ENCODE data around the gene GNG11.

The GNG11 gene

DNA sequence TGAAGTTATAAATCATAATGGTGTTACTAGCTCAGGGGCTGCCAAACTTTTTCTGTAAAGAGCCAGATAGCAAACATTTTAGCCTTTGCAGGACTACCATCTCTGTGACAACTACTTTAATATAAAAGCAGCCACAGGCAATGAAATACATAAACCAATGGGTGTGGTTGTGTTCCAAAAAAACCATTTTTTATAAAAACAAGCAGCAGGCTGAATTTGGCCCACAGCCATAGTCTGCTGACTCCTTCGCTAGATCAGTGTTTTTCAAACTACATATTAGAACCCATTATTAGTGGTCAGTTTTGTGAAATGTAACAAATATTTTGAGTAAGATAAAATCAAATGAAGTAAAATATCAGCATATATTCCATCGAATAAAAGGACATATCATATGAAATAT is 13.6 kb downstream of the GNG11 start:
- TF ChIP-seq, protein P1, sequence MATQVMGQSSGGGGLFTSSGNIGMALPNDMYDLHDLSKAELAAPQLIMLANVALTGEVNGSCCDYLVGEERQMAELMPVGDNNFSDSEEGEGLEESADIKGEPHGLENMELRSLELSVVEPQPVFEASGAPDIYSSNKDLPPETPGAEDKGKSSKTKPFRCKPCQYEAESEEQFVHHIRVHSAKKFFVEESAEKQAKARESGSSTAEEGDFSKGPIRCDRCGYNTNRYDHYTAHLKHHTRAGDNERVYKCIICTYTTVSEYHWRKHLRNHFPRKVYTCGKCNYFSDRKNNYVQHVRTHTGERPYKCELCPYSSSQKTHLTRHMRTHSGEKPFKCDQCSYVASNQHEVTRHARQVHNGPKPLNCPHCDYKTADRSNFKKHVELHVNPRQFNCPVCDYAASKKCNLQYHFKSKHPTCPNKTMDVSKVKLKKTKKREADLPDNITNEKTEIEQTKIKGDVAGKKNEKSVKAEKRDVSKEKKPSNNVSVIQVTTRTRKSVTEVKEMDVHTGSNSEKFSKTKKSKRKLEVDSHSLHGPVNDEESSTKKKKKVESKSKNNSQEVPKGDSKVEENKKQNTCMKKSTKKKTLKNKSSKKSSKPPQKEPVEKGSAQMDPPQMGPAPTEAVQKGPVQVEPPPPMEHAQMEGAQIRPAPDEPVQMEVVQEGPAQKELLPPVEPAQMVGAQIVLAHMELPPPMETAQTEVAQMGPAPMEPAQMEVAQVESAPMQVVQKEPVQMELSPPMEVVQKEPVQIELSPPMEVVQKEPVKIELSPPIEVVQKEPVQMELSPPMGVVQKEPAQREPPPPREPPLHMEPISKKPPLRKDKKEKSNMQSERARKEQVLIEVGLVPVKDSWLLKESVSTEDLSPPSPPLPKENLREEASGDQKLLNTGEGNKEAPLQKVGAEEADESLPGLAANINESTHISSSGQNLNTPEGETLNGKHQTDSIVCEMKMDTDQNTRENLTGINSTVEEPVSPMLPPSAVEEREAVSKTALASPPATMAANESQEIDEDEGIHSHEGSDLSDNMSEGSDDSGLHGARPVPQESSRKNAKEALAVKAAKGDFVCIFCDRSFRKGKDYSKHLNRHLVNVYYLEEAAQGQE (IDR thresholded peaks at IDR 0.05; ENCODE audit: insufficient read depth in 1 of 2, low read depth in 2 of 2, low read length in 2 of 2): no peak
- TF ChIP-seq POLR2AphosphoS5 (IDR thresholded peaks at IDR 0.05; ENCODE audit: low read depth, low read length) (no peak), FOXP2 (optimal IDR thresholded peaks at IDR 0.05; ENCODE audit: borderline replicate concordance, extremely low read depth, extremely low read length, insufficient read depth) (no peak), TAF1 (IDR thresholded peaks at IDR 0.05; ENCODE audit: borderline replicate concordance, insufficient read depth, low read length) (no peak), SIN3A (IDR thresholded peaks at IDR 0.05; ENCODE audit: borderline replicate concordance, insufficient read depth, low read length) (no peak)

DNA sequence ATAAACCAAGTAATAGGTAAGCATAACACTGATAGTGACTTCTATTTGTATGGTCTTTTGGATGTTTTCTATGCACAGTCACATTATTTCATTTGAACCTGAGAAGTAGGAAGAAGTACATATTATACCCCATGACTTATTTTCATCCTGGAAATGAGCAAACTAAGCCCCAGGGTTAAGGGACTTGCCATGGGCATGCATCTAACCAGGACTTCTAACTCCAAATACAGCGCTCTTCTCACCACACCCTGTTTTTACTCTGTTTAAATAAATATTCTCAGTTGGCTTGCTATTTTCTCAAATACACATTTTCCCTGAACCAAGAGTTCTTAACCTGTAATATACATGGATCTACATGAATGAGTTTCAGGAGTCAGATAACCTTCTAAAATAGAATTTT is 16.3 kb downstream of the GNG11 start:
- TF ChIP-seq POLR2AphosphoS5 (IDR thresholded peaks at IDR 0.05; ENCODE audit: low read depth, low read length) (no peak), TAF1 (IDR thresholded peaks at IDR 0.05; ENCODE audit: borderline replicate concordance, insufficient read depth, low read length) (no peak), SIN3A (IDR thresholded peaks at IDR 0.05; ENCODE audit: borderline replicate concordance, insufficient read depth, low read length) (no peak), FOXP2 (optimal IDR thresholded peaks at IDR 0.05; ENCODE audit: borderline replicate concordance, extremely low read depth, extremely low read length, insufficient read depth) (no peak)
- TF ChIP-seq, protein P1 (IDR thresholded peaks at IDR 0.05; ENCODE audit: insufficient read depth in 1 of 2, low read depth in 2 of 2, low read length in 2 of 2): no peak

DNA sequence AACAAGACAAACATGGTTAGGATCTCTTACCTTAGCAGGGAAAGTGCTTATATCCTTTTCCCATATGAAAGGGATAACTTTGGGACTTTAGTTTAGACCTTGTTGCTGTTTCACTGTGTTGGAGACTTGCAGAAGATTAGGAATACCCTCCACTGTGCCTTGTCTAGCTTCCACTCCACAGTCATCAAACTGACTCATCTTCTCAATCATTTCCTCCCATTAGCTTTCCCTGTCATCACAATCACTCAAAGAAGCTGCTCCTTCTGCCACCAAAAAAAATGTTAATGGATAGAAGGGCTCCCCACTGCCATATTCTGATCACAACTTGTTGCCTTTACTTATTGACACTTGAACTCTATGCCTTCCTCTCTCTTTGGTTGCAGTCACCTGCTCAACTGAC is 16.8 kb downstream of the GNG11 start:
- TF ChIP-seq FOXP2 (optimal IDR thresholded peaks at IDR 0.05; ENCODE audit: borderline replicate concordance, extremely low read depth, extremely low read length, insufficient read depth): no peak
- TF ChIP-seq SIN3A (IDR thresholded peaks at IDR 0.05; ENCODE audit: borderline replicate concordance, insufficient read depth, low read length): no peak
- no peak for TF ChIP-seq POLR2AphosphoS5 (IDR thresholded peaks at IDR 0.05; ENCODE audit: low read depth, low read length)
- TF ChIP-seq, protein P1 (IDR thresholded peaks at IDR 0.05; ENCODE audit: insufficient read depth in 1 of 2, low read depth in 2 of 2, low read length in 2 of 2): no peak
- TF ChIP-seq TAF1 (IDR thresholded peaks at IDR 0.05; ENCODE audit: borderline replicate concordance, insufficient read depth, low read length): no peak

DNA sequence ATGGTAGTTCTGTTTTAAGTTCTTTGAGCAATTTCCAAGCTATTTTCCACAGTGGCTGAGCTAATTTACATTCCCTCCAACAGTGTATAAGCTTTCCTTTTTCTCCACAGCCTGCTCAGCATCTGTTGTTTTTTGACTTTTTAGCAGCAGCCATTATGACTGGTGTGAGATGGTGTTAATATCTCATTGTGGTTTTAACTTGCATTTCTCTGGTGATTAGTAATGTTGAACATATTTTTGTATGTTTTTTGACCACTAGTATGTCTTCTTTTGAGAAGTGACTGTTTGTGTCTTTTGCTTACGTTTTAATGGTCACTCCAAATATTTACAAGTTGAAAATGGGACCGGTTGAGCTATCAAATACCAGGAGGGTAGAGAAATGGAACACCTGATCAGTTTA is 20.4 kb downstream of the GNG11 start:
- TF ChIP-seq, protein P1 (IDR thresholded peaks at IDR 0.05; ENCODE audit: insufficient read depth in 1 of 2, low read depth in 2 of 2, low read length in 2 of 2): no peak
- no peak for TF ChIP-seq FOXP2 (optimal IDR thresholded peaks at IDR 0.05; ENCODE audit: borderline replicate concordance, extremely low read depth, extremely low read length, insufficient read depth)
- TF ChIP-seq TAF1 (IDR thresholded peaks at IDR 0.05; ENCODE audit: borderline replicate concordance, insufficient read depth, low read length): no peak
- TF ChIP-seq POLR2AphosphoS5 (IDR thresholded peaks at IDR 0.05; ENCODE audit: low read depth, low read length): no peak
- TF ChIP-seq SIN3A (IDR thresholded peaks at IDR 0.05; ENCODE audit: borderline replicate concordance, insufficient read depth, low read length): no peak
